IgD-negative memory B cell (primary cell): ENCODE data around the gene ATP12A. TPM values are rescaled to one million over a fixed set of nuclear protein-coding genes. Genes with fewer than 3 reads are reported as not detected.

ENCODE experiments used
- H3K27ac Mint-ChIP-seq, 3 donors: one replicate each; pipeline ENCODE4 v1.8.0; 2020 to 2022; ENCODE audit warnings: mild to moderate bottlenecking in 3 of 3, mixed read lengths in 3 of 3, moderate library complexity in 1 of 3
- H3K27me3 Mint-ChIP-seq: one replicate; pipeline ENCODE4 v1.8.0; 2021; ENCODE audit warnings: mixed read lengths
- H3K36me3 Mint-ChIP-seq: one replicate; pipeline ENCODE4 v1.8.0; 2020; ENCODE audit warnings: mild to moderate bottlenecking, mixed read lengths
- H3K4me1 Mint-ChIP-seq, 3 donors: one replicate each; pipeline ENCODE4 v1.8.0; 2020 to 2022; ENCODE audit warnings: mixed read lengths in 3 of 3, mild to moderate bottlenecking in 1 of 3
- H3K4me3 Mint-ChIP-seq, 4 donors: one replicate each; pipeline ENCODE4 v1.8.0; 2020 to 2022; ENCODE audit warnings: mild to moderate bottlenecking in 4 of 4, mixed read lengths in 4 of 4, moderate library complexity in 3 of 4
- H3K9me3 Mint-ChIP-seq, 3 donors: one replicate each; pipeline ENCODE4 v1.8.0; 2020 to 2021; ENCODE audit warnings: mixed read lengths in 3 of 3, mild to moderate bottlenecking in 1 of 3
- polyA plus RNA-seq: library from polyadenylated mRNA; unstranded; fragments of 300-500 nt; fragmentation: Illumina TruSeq; gene quantifications from one replicate; pipeline ENCODE4 v1.2.3, GENCODE V29; 2021

Gene ATP12A
- polyA plus RNA-seq, 1 donor from 2014 or later, result not detected

- no peaks in the 10 kb centered on the region for H3K36me3 Mint-ChIP-seq
- H3K27ac Mint-ChIP-seq, result no peak overlapping the region
- H3K9me3 Mint-ChIP-seq, result no peaks in the 10 kb centered on the region
- H3K4me3 Mint-ChIP-seq, result no peak overlapping the region
- peaks cover 37% of the 10 kb centered on the region for H3K27me3 Mint-ChIP-seq
- H3K4me1 Mint-ChIP-seq, result peaks cover 4 to 5% (median 4%) of the 10 kb centered on the region in 3 donors
Observed at GRCh38 chr13:24691381-24691780, 11.2 kb downstream of the ATP12A start.

GRCh38 chr13:24692561-24692960, 12.4 kb downstream of the ATP12A start:
- Mint-ChIP-seq H3K4me3 (no peak overlapping the region), H3K9me3 (no peaks in the 10 kb centered on the region), H3K27ac (no peak overlapping the region), H3K27me3 (peaks cover 29% of the 10 kb centered on the region), H3K4me1 (peaks cover 4 to 5% (median 4%) of the 10 kb centered on the region in 3 donors), H3K36me3 (no peaks in the 10 kb centered on the region)

- H3K4me1 Mint-ChIP-seq, result peaks cover 4 to 5% (median 4%) of the 10 kb centered on the region in 3 donors
Observed at GRCh38 chr13:24693862-24694471, 13.8 kb downstream of the ATP12A start.

DNA sequence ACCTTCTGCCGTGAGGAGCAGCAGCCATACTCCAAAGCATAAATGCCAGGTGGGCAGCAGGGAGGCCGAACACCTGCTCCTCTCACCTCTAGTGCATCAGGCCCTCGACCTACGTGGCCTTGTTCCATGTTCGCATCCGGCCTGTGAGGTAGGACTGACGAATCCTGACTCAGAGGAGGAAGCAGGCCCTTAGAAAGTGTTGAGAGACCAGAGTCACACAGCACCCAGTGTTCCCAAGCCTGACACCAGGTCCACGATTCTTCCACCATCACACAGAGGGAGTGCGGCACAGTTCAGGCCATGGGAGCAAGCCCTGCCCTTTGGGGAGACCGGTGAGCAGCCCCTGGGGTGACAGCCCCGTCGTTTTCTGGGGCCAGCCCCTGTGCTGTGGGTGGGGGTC, 14.7 kb downstream of the ATP12A start:
- H3K27me3 Mint-ChIP-seq, result peaks cover 31% of the 10 kb centered on the region
- H3K9me3 Mint-ChIP-seq, result no peaks in the 10 kb centered on the region
- H3K36me3 Mint-ChIP-seq, result no peaks in the 10 kb centered on the region
- no peak overlapping the region for H3K27ac Mint-ChIP-seq
- no peak overlapping the region for H3K4me3 Mint-ChIP-seq
- peaks cover 4 to 5% (median 4%) of the 10 kb centered on the region in 3 donors for H3K4me1 Mint-ChIP-seq

More at GRCh38 chr13:24693862-24694471, 13.8 kb downstream of the ATP12A start:
- Mint-ChIP-seq H3K27me3 (peaks cover 34% of the 10 kb centered on the region), H3K4me3 (peak overlapping the region in 2 of 4 donors; percentile 18 to 21), H3K36me3 (no peaks in the 10 kb centered on the region), H3K27ac (no peak overlapping the region), H3K9me3 (no peaks in the 10 kb centered on the region)

DNA sequence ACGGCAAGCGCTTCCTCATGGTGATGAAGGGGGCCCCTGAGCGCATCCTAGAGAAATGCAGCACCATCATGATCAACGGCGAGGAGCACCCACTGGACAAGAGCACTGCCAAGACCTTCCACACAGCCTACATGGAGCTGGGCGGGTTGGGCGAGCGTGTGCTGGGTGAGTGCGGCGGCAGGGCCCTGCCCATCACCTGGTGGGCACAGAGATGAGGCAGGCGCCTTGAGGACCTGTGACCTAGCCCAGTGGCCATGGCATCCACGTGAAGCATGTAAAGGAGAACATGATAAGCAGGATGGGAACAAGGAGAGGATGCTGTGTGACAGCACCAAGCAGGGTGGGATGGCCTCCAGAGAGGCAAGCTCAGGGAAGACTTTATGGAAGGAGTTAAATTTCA, 18.5 kb downstream of the ATP12A start:
- no peak overlapping the region for H3K27ac Mint-ChIP-seq

DNA sequence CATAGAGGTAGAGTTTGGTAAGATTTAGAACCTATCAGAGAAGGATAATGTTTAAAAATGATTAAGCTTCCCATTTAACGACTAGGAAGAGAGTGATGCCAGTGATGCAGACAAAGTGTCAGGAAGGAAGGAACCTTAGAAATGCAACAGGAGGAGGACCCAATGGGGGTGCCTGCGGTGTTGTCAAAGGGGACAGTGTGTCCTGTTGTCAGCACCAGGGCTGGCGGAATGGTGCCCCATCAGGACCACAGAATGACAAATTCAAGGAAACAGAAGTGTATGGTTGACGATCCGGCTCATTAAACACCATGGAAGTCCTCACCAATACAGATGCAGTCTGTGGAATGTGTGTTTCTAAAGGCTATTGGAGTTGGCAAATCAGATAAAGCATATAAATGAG, 19.3 kb downstream of the ATP12A start:
- peaks cover 2% of the 10 kb centered on the region for H3K36me3 Mint-ChIP-seq
- no peaks in the 10 kb centered on the region for H3K9me3 Mint-ChIP-seq
- H3K4me3 Mint-ChIP-seq, result no peak overlapping the region
- no peaks in the 10 kb centered on the region for H3K4me1 Mint-ChIP-seq
- peaks cover 13% of the 10 kb centered on the region for H3K27me3 Mint-ChIP-seq
- H3K27ac Mint-ChIP-seq, result no peak overlapping the region

More for the DNA sequence above, 18.5 kb downstream of the ATP12A start:
- peaks cover 15% of the 10 kb centered on the region for H3K27me3 Mint-ChIP-seq
- H3K4me3 Mint-ChIP-seq, result no peak overlapping the region
- no peaks in the 10 kb centered on the region for H3K9me3 Mint-ChIP-seq
- H3K36me3 Mint-ChIP-seq, result peaks cover 2% of the 10 kb centered on the region
- peaks cover 0 to 5% (median 4%) of the 10 kb centered on the region in 3 donors for H3K4me1 Mint-ChIP-seq

GRCh38 chr13:24700539-24700938, 20.3 kb downstream of the ATP12A start:
- H3K27me3 Mint-ChIP-seq, result peaks cover 13% of the 10 kb centered on the region
- H3K9me3 Mint-ChIP-seq, result no peaks in the 10 kb centered on the region
- no peaks in the 10 kb centered on the region for H3K4me1 Mint-ChIP-seq
- H3K36me3 Mint-ChIP-seq, result peaks cover 2% of the 10 kb centered on the region
- no peak overlapping the region for H3K27ac Mint-ChIP-seq
- H3K4me3 Mint-ChIP-seq, result no peak overlapping the region

DNA sequence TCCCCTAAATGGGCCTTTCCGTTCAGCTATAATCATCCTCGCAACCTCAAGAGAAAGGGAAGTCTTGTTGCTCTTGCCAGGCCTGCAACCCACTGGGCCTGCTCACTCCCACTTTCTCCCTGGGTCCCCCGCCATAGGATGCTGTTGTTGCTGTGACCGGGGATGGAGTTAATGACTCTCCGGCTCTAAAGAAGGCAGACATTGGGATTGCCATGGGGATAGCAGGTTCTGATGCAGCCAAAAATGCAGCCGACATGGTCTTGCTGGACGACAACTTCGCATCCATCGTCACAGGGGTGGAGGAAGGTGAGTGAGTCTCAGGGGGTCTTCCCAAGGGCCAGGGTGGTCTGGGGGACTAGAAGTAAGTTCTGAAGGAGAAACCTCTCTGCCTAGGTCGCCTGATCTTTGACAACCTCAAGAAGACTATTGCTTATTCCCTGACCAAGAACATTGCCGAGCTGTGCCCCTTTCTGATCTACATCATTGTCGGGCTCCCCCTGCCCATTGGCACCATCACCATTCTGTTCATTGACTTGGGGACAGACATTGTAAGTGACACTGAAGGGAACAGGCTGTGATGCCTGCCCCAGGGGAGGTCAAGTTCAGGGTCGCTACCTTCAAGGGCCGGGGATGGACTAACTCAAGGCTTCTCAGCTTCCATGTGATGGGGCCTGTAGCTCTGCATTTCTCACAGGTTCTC, 26.8 kb downstream of the ATP12A start:
- Mint-ChIP-seq H3K9me3 (no peaks in the 10 kb centered on the region), H3K4me3 (no peak overlapping the region), H3K36me3 (no peaks in the 10 kb centered on the region), H3K27me3 (peaks cover 4% of the 10 kb centered on the region), H3K27ac (no peak overlapping the region), H3K4me1 (peaks cover 0 to 10% (median 8%) of the 10 kb centered on the region in 3 donors)

- Mint-ChIP-seq H3K27me3 (peaks cover 3% of the 10 kb centered on the region), H3K27ac (no peak overlapping the region)
Observed at GRCh38 chr13:24709186-24709913, 29.1 kb downstream of the ATP12A start.

GRCh38 chr13:24713022-24713421, 32.8 kb downstream of the ATP12A start:
- Mint-ChIP-seq H3K36me3 (no peaks in the 10 kb centered on the region), H3K4me1 (peaks cover 0 to 10% (median 8%) of the 10 kb centered on the region in 3 donors), H3K9me3 (no peaks in the 10 kb centered on the region), H3K27me3 (peaks cover 9% of the 10 kb centered on the region), H3K4me3 (no peak overlapping the region), H3K27ac (no peak overlapping the region)

More at GRCh38 chr13:24709186-24709913, 29.1 kb downstream of the ATP12A start:
- Mint-ChIP-seq H3K4me1 (peaks cover 0 to 10% (median 8%) of the 10 kb centered on the region in 3 donors), H3K4me3 (peak overlapping the region in 3 of 4 donors; percentile 49 to 86 (median 74)), H3K9me3 (no peaks in the 10 kb centered on the region), H3K36me3 (no peaks in the 10 kb centered on the region)

DNA sequence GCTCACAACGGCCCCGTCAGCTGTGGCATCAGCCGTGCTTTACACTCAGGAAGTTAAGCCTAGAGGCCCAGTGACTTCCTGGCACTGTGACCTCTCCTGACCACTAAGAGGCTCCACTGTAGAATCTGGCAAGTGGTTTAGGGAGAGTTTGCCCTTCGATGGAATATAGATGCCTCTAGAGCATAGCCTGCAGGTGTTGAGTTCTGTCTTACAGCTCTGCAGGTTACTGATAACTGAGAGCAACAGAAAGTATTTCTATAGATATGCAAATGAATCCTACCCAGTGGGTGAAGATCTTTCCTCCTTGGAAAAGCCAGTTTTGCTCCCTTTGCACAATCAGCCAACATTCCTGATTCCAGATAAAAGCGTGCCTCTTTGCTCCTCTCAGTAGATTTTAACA, 35.8 kb downstream of the ATP12A start:
- Mint-ChIP-seq H3K36me3 (no peaks in the 10 kb centered on the region), H3K27ac (no peak overlapping the region), H3K9me3 (no peaks in the 10 kb centered on the region), H3K4me3 (no peak overlapping the region), H3K4me1 (no peaks in the 10 kb centered on the region), H3K27me3 (peaks cover 12% of the 10 kb centered on the region)

DNA sequence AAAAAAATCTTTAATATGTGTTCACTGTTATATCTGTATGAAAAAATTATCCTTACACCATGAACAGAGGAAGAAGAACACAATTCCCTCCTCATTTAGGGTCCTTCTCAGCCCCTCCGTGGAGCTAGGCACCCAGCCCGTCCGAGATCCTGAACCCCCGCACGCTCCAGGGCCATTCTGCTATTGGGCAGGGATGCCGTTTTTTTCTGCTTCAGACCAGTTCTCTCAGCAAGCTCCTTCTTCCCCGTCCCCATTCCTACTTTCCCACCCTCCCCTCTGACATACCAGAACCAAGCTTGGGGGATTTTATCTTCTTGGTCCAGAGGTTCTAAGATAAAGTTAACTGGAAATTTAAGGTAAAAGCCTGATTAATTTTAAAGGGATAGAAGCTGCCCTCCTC, 36.2 kb downstream of the ATP12A start:
- no peak overlapping the region for H3K27ac Mint-ChIP-seq

DNA sequence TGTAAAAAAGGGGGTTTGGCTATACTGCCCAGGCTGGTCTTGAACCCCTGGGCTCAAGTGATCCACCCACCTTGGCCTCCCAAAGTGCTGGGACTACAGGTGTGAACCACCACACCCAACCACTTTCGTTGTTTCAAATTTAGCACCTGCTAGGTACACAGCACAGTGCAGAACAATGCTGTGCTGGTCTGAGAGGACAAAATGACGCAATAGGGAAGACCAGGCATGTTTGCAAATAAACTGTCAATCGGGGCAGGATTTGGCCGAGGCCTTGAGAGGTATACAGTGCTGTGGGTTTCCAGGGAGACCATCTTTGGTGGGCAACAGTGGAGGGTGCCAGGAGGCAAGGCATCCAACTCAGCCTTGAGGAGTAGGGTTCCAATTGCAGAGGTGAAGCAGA, 37.0 kb downstream of the ATP12A start:
- Mint-ChIP-seq H3K9me3 (no peaks in the 10 kb centered on the region), H3K27ac (no peak overlapping the region), H3K27me3 (peaks cover 13% of the 10 kb centered on the region), H3K36me3 (no peaks in the 10 kb centered on the region), H3K4me3 (no peak overlapping the region), H3K4me1 (no peaks in the 10 kb centered on the region)

More for the DNA sequence above, 36.2 kb downstream of the ATP12A start:
- peaks cover 12% of the 10 kb centered on the region for H3K27me3 Mint-ChIP-seq
- H3K4me1 Mint-ChIP-seq, result no peaks in the 10 kb centered on the region
- H3K9me3 Mint-ChIP-seq, result no peaks in the 10 kb centered on the region
- no peak overlapping the region for H3K4me3 Mint-ChIP-seq
- H3K36me3 Mint-ChIP-seq, result no peaks in the 10 kb centered on the region

GRCh38 chr13:24718192-24718965, 38.2 kb downstream of the ATP12A start:
- no peaks in the 10 kb centered on the region for H3K36me3 Mint-ChIP-seq
- no peaks in the 10 kb centered on the region for H3K4me1 Mint-ChIP-seq
- H3K9me3 Mint-ChIP-seq, result no peaks in the 10 kb centered on the region
- H3K27me3 Mint-ChIP-seq, result peaks cover 13% of the 10 kb centered on the region
- no peak overlapping the region for H3K27ac Mint-ChIP-seq
- no peak overlapping the region for H3K4me3 Mint-ChIP-seq

DNA sequence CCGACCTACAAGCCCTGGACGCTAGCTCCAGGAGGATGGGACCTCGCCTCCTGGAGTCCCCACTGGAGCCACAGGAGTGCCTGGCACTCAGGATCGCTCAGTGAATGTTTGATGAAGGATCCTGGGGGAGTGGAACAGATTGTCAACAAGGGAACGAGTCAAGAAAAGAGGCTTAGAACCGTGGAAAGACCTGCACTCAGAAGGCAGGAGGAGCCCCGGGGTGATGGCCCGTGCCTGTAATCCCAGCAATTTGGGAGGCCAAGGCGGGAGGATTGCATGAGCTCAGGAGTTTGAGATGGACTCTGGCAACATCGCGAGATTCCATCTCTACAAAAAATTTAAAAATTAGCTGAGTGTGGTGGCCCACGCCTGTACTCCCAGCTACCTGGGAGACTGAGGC, 38.9 kb downstream of the ATP12A start:
- H3K36me3 Mint-ChIP-seq, result no peaks in the 10 kb centered on the region
- H3K27ac Mint-ChIP-seq, result no peak overlapping the region
- peaks cover 15% of the 10 kb centered on the region for H3K27me3 Mint-ChIP-seq
- H3K4me1 Mint-ChIP-seq, result no peaks in the 10 kb centered on the region
- no peaks in the 10 kb centered on the region for H3K9me3 Mint-ChIP-seq
- no peak overlapping the region for H3K4me3 Mint-ChIP-seq
